H9 (cell line): ENCODE results near the gene PLPP6. TPM values are rescaled to one million over a fixed set of nuclear protein-coding genes. Genes with fewer than 3 reads are reported as not detected.
"Not testable (repeated sequence)": the region's sequence is repeated elsewhere in the genome, so short reads cannot be mapped to it uniquely, and the experiment has no call there.

Experiments used
- DNase-seq: peaks from one replicate; pipeline ENCODE4 v3.0.0-alpha.2; 2017
- H2AFZ ChIP-seq: one replicate; pipeline ENCODE4 v1.6.1; 2013; ENCODE audit warnings: mild to moderate bottlenecking, low read length, control low read depth, moderate library complexity
- H2AK5ac ChIP-seq: 2 replicates; pipeline ENCODE4 v1.6.1; 2013; ENCODE audit warnings: low read length, control low read depth, mixed read lengths; ENCODE audit not compliant: insufficient read length
- H2BK120ac ChIP-seq: one replicate; pipeline ENCODE4 v1.6.1; 2013; ENCODE audit warnings: low read depth, mild to moderate bottlenecking, low read length, control low read depth, inconsistent platforms; ENCODE audit not compliant: poor library complexity, severe bottlenecking
- H2BK12ac ChIP-seq: 2 replicates; pipeline ENCODE4 v1.6.1; 2013; ENCODE audit warnings: low read length, control low read depth, mixed read lengths, low read depth; ENCODE audit not compliant: insufficient read length
- H2BK15ac ChIP-seq: 2 replicates; pipeline ENCODE4 v1.6.1; 2013; ENCODE audit warnings: low read depth, low read length, control low read depth
- H2BK20ac ChIP-seq: one replicate; pipeline ENCODE4 v1.6.1; 2013; ENCODE audit warnings: low read depth, mild to moderate bottlenecking, low read length, control low read depth, inconsistent platforms; ENCODE audit not compliant: poor library complexity, severe bottlenecking
- H2BK5ac ChIP-seq: 2 replicates; pipeline ENCODE4 v1.6.1; 2013; ENCODE audit warnings: low read length, control low read depth, mixed read lengths; ENCODE audit not compliant: insufficient read length
- H3K14ac ChIP-seq: 2 replicates; pipeline ENCODE4 v1.6.1; 2013; ENCODE audit warnings: low read length, control low read depth; ENCODE audit not compliant: insufficient read depth
- H3K18ac ChIP-seq: 2 replicates; pipeline ENCODE4 v1.6.1; 2013; ENCODE audit warnings: low read depth, mild to moderate bottlenecking, mixed read lengths, low read length, control low read depth; ENCODE audit not compliant: insufficient read length
- H3K23ac ChIP-seq: 2 replicates; pipeline ENCODE4 v1.6.1; 2013; ENCODE audit warnings: low read length, control low read depth, mixed read lengths, low read depth; ENCODE audit not compliant: insufficient read length
- H3K23me2 ChIP-seq: 2 replicates; pipeline ENCODE4 v1.6.1; 2013; ENCODE audit warnings: low read depth, mild to moderate bottlenecking, mixed read lengths, low read length, control low read depth; ENCODE audit not compliant: insufficient read length, poor library complexity, severe bottlenecking
- H3K27ac ChIP-seq: 2 replicates; pipeline ENCODE4 v1.5.1; 2013; ENCODE audit warnings: low read length, control low read depth, mixed read lengths, low read depth; ENCODE audit not compliant: insufficient read length
- H3K27me3 ChIP-seq: 2 replicates; pipeline ENCODE4 v1.6.1; 2013; ENCODE audit warnings: low read length, control low read depth, inconsistent platforms; ENCODE audit not compliant: insufficient read depth
- H3K4ac ChIP-seq: 2 replicates; pipeline ENCODE4 v1.6.1; 2013; ENCODE audit warnings: low read depth, mild to moderate bottlenecking, control low read depth, inconsistent platforms, low read length, moderate library complexity
- H3K4me1 ChIP-seq: 2 replicates; pipeline ENCODE4 v1.6.1; 2013; ENCODE audit warnings: low read length, control low read depth, inconsistent platforms; ENCODE audit not compliant: insufficient read depth
- H3K4me2 ChIP-seq: 2 replicates; pipeline ENCODE4 v1.6.1; 2013; ENCODE audit warnings: low read length, control low read depth, mixed read lengths; ENCODE audit not compliant: insufficient read length, insufficient read depth
- H3K56ac ChIP-seq: 2 replicates; pipeline ENCODE4 v1.6.1; 2013; ENCODE audit warnings: low read depth, mild to moderate bottlenecking, mixed read lengths, low read length, control low read depth; ENCODE audit not compliant: insufficient read length
- H3K79me1 ChIP-seq: 2 replicates; pipeline ENCODE4 v1.6.1; 2013; ENCODE audit warnings: low read depth, mild to moderate bottlenecking, moderate library complexity, low read length, control low read depth, inconsistent platforms; ENCODE audit not compliant: insufficient read depth, poor library complexity, severe bottlenecking
- H3K79me2 ChIP-seq: 2 replicates; pipeline ENCODE4 v1.6.1; 2013; ENCODE audit warnings: low read length, control low read depth, inconsistent platforms; ENCODE audit not compliant: insufficient read depth
- H3K9ac ChIP-seq: 2 replicates; pipeline ENCODE4 v1.6.1; 2013; ENCODE audit warnings: low read length, control low read depth, mixed read lengths; ENCODE audit not compliant: insufficient read length; ENCODE audit errors: extremely low read depth
- H3K9me3 ChIP-seq: one replicate; pipeline ENCODE4 v1.6.1; 2013; ENCODE audit warnings: low read depth, low read length, inconsistent platforms; ENCODE audit not compliant: control insufficient read depth
- H3T11ph ChIP-seq: one replicate; pipeline ENCODE4 v1.6.1; 2013; ENCODE audit warnings: mild to moderate bottlenecking, low read length, control low read depth, inconsistent platforms
- H4K20me1 ChIP-seq: one replicate; pipeline ENCODE4 v1.6.1; 2013; ENCODE audit not compliant: control insufficient read depth, insufficient read length, insufficient read depth
- H4K5ac ChIP-seq: 2 replicates; pipeline ENCODE4 v1.6.1; 2013; ENCODE audit warnings: low read depth, mild to moderate bottlenecking, mixed read lengths, low read length, control low read depth; ENCODE audit not compliant: insufficient read length
- H4K8ac ChIP-seq: replicated peaks from 2 replicates; pipeline ENCODE4 v1.6.1; 2013; ENCODE audit warnings: low read length, control low read depth, mixed read lengths, low read depth; ENCODE audit not compliant: insufficient read length
- H4K91ac ChIP-seq: 2 replicates; pipeline ENCODE4 v1.6.1; 2013; ENCODE audit warnings: low read depth, mild to moderate bottlenecking, moderate library complexity, mixed read lengths, low read length, control low read depth; ENCODE audit not compliant: insufficient read length
- H3K27ac Mint-ChIP-seq, 3 experiments: 2 replicates in 2 of 3; 3 replicates in 1 of 3; pipeline ENCODE4 v1.8.0; 2020 to 2021; ENCODE audit warnings: mixed read lengths in 3 of 3, mild to moderate bottlenecking in 1 of 3, moderate library complexity in 1 of 3
- H3K27me3 Mint-ChIP-seq: 2 replicates; pipeline ENCODE4 v1.8.0; 2021; ENCODE audit warnings: low read depth, mild to moderate bottlenecking, moderate library complexity, mixed read lengths
- H3K36me3 Mint-ChIP-seq, 3 experiments: 2 replicates in 2 of 3; 3 replicates in 1 of 3; pipeline ENCODE4 v1.8.0; 2020 to 2021; ENCODE audit warnings: low read depth in 3 of 3, mixed read lengths in 3 of 3; ENCODE audit not compliant: insufficient read depth in 1 of 3
- H3K4me1 Mint-ChIP-seq, 2 experiments: 2 replicates each; pipeline ENCODE4 v1.8.0; 2020; ENCODE audit warnings: mixed read lengths in 2 of 2
- H3K4me3 Mint-ChIP-seq, 2 experiments: 2 replicates in 1 of 2; 3 replicates in 1 of 2; pipeline ENCODE4 v1.8.0; 2020 to 2021; ENCODE audit warnings: mild to moderate bottlenecking in 2 of 2, mixed read lengths in 2 of 2, moderate library complexity in 1 of 2
- H3K9me3 Mint-ChIP-seq, 2 experiments: 2 replicates in 1 of 2; 3 replicates in 1 of 2; pipeline ENCODE4 v1.8.0; 2020; ENCODE audit warnings: mild to moderate bottlenecking in 2 of 2, mixed read lengths in 2 of 2, moderate library complexity in 1 of 2
- CTCF ChIP-seq: fragments of 200-600 bp; sonication (generic); conservative IDR thresholded peaks from 3 replicates; pipeline ENCODE4 v1.8.0; 2021; ENCODE audit warnings: antibody characterized with exemption, mild to moderate bottlenecking
- WGBS: extraction: QIAGEN DNeasy Blood & Tissue Kit; methylation state at CpG from one replicate; pipeline ENCODE4 v1.1.7; 2013; ENCODE audit warnings: missing lambda C conversion rate, low lambda C conversion rate, mixed read lengths; ENCODE audit not compliant: insufficient read length; ENCODE audit errors: extremely low coverage; 5-methylcytosine and 5-hydroxymethylcytosine counted together
- total RNA-seq: library from RNA; stranded (reverse); gene quantifications from 2 replicates; pipeline ENCODE4 v1.2.1, GENCODE V29; 2021

PLPP6 gene
- total RNA-seq, 1 experiment from 2014 or later = 7.6 TPM

GRCh38 chr9:4654538-4654937 lies 7.6 kb upstream of the PLPP6 start:
- TF ChIP-seq CTCF = no peak
- H3K79me2 ChIP-seq = no peaks in the 10 kb centered on the region
- no peaks in the 10 kb centered on the region for H3K23me2 ChIP-seq
- no peaks in the 10 kb centered on the region for H3K9me3 Mint-ChIP-seq
- no peak overlapping the region for H2AK5ac ChIP-seq
- no peak overlapping the region for H2BK5ac ChIP-seq
- H3K18ac ChIP-seq = no peak overlapping the region
- no peak overlapping the region for H2BK20ac ChIP-seq
- H2BK15ac ChIP-seq = no peak overlapping the region
- H3K4me1 ChIP-seq = no peaks in the 10 kb centered on the region
- no peak overlapping the region for H3K27ac ChIP-seq
- H3K4ac ChIP-seq = no peak overlapping the region
- H3K9ac ChIP-seq = no peak overlapping the region
- H3K27ac Mint-ChIP-seq = peak overlapping the region in 1 of 3 experiments; percentile 9; a peak in 1 of 7 replicates
- no peak overlapping the region for H4K5ac ChIP-seq
- no peak overlapping the region for H3K4me2 ChIP-seq
- H3K23ac ChIP-seq = no peak overlapping the region
- H3K56ac ChIP-seq = no peak overlapping the region
- no peak overlapping the region for H3K14ac ChIP-seq
- DNase-seq = no peak
- H3K27me3 Mint-ChIP-seq = no peaks in the 10 kb centered on the region
- H4K91ac ChIP-seq = no peak overlapping the region
- H3T11ph ChIP-seq = no peak overlapping the region
- H3K4me3 Mint-ChIP-seq = no peak overlapping the region
- H2BK12ac ChIP-seq = no peak overlapping the region
- no peaks in the 10 kb centered on the region for H3K79me1 ChIP-seq
- H3K36me3 Mint-ChIP-seq = no peaks in the 10 kb centered on the region
- no peak overlapping the region for H2AFZ ChIP-seq
- WGBS = no CpG with 5 or more reads among the region's 10 CpGs
- peaks cover 9 to 15% of the 10 kb centered on the region in 2 experiments for H3K4me1 Mint-ChIP-seq
- H2BK120ac ChIP-seq = no peak overlapping the region
- no peaks in the 10 kb centered on the region for H3K9me3 ChIP-seq
- no peak overlapping the region for H4K8ac ChIP-seq
- no peaks in the 10 kb centered on the region for H3K27me3 ChIP-seq
- H4K20me1 ChIP-seq = no peaks in the 10 kb centered on the region

GRCh38 chr9:4656196-4656595 lies 5.9 kb upstream of the PLPP6 start:
- H3K9ac ChIP-seq, H3K4ac ChIP-seq, H3K27me3 ChIP-seq, H3K56ac ChIP-seq, DNase-seq, H3K79me1 ChIP-seq, H3K14ac ChIP-seq, H3K79me2 ChIP-seq, H3K27me3 Mint-ChIP-seq, H4K8ac ChIP-seq, H2BK12ac ChIP-seq, H3K23ac ChIP-seq, H3K4me3 Mint-ChIP-seq, H2AFZ ChIP-seq, H3K9me3 ChIP-seq, H2BK120ac ChIP-seq, H4K20me1 ChIP-seq, H3K23me2 ChIP-seq, H2BK15ac ChIP-seq, H2BK5ac ChIP-seq, H2AK5ac ChIP-seq, H3K9me3 Mint-ChIP-seq, H4K5ac ChIP-seq, H3T11ph ChIP-seq, H3K27ac ChIP-seq, H4K91ac ChIP-seq, H2BK20ac ChIP-seq, H3K18ac ChIP-seq, H3K36me3 Mint-ChIP-seq, H3K4me1 ChIP-seq, H3K4me2 ChIP-seq: not testable (repeated sequence)
- no CpG with 5 or more reads among the region's 3 CpGs for WGBS
- Mint-ChIP-seq H3K27ac (peak overlapping the region in 1 of 3 experiments; percentile 71; a peak in 2 of 7 replicates), H3K4me1 (peaks cover 11 to 17% of the 10 kb centered on the region in 2 experiments)
